ENCODE measurements around the gene HAPSTR1. TPM values are rescaled to one million over a fixed set of nuclear protein-coding genes. Genes with fewer than 3 reads are reported as not detected.

Gene HAPSTR1
- total and polyA plus RNA-seq, 2 of the 8 experiments (the other 6 are each of a cell fraction or from before 2014, with no cell fraction given) = 11.9 to 66.1 TPM

DNA sequence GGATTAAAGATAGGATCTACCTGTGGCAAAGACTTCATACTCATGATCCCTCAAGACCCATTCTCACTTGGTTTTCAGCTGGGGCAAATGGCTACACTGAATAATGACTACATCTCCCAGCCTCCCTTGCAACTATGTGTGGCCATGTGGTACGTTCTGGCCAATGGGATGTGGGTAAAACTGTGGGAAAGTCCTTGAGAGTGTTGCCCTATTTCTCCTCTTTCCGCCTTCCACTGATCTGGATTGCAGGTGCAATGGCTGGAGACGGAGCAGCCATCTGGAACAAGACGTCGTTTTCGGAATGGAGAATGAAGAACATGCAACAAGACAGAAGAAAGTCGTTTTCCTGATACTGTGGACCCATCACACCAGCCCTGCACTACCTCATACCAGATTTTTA lies 48.5 kb downstream of the HAPSTR1 start:
- CTCF ChIA-PET (ENCODE audit: partially characterized antibody) = interaction anchor here (0.6 to 4.3 kb wide), 10 partner anchors 12 to 651 kb away, joined by 3 to 39 read pairs (median 5); no protein-coding TSS in a partner anchor
- H3K23me2 ChIP-seq (ENCODE audit: low read depth, low read length) = peaks cover 2% of the 10 kb centered on the region; the same call in 1 of the 2 replicates
- peak; percentile 95 for FAIRE-seq
- TF ChIP-seq SP2 (IDR thresholded peaks at IDR 0.05; ENCODE audit: low read length) (no peak), PHF8 (conservative IDR thresholded peaks at IDR 0.05; ENCODE audit: low read depth, low read length) (no peak), ASH2L (IDR thresholded peaks at IDR 0.05; ENCODE audit: low read length) (no peak), TAF7 (optimal IDR thresholded peaks at IDR 0.05; ENCODE audit: borderline replicate concordance, low read depth, low read length) (no peak), GABPA (IDR thresholded peaks at IDR 0.05; ENCODE audit: borderline replicate concordance, insufficient read depth, low read length) (no peak), SIX5 (IDR thresholded peaks at IDR 0.05; ENCODE audit: low read depth, low read length) (peak; percentile 72), CHD1 (IDR thresholded peaks at IDR 0.05; ENCODE audit: low read depth, low read length) (no peak), CEBPB (IDR thresholded peaks at IDR 0.05; ENCODE audit: low read depth, low read length) (no peak), TAF1 (IDR thresholded peaks at IDR 0.05; ENCODE audit: low read depth, low read length) (no peak), CHD2 (IDR thresholded peaks at IDR 0.05; ENCODE audit: low read length) (no peak), HDAC2 (IDR thresholded peaks at IDR 0.05; ENCODE audit: borderline replicate concordance in 1 of 2, low read depth in 2 of 2, low read length in 2 of 2) (no peak), BRCA1 (IDR thresholded peaks at IDR 0.05; ENCODE audit: low read depth, low read length) (no peak), KDM4A (IDR thresholded peaks at IDR 0.05; ENCODE audit: low read depth, low read length, severe bottlenecking) (no peak), SIRT6 (IDR thresholded peaks at IDR 0.05; ENCODE audit: low read length) (no peak), SUZ12 (IDR thresholded peaks at IDR 0.05; ENCODE audit: low read length) (no peak)

More for the DNA sequence above, 48.5 kb downstream of the HAPSTR1 start:
- no peak overlapping the region for H3K9ac ChIP-seq (replicated peaks in 1 of 4; ENCODE audit: extremely low read depth in 1 of 4, low read depth in 3 of 4, low read length in 3 of 4)
- H3K4ac ChIP-seq (replicated peaks; ENCODE audit: insufficient read length, low read depth, low read length) = no peak overlapping the region
- POLR2A ChIA-PET (ENCODE audit: partially characterized antibody) = interaction anchor here (1.4 kb wide), 1 partner anchor 48 kb away, joined by 3 read pairs; no protein-coding TSS in a partner anchor
- no peak overlapping the region for H3K56ac ChIP-seq (replicated peaks; ENCODE audit: insufficient read length, low read depth, low read length)
- no peak overlapping the region for H3K14ac ChIP-seq (ENCODE audit: insufficient read length)
- DNase-seq (ENCODE audit: low read depth in 1 of 2, low spot score in 2 of 2) = no peak
- no peak overlapping the region for H2BK12ac ChIP-seq (ENCODE audit: low read depth, low read length)
- H4K20me1 ChIP-seq (replicated peaks in 1 of 2; ENCODE audit: control insufficient read depth in 1 of 2, insufficient read depth in 2 of 2, low read length in 2 of 2) = no peaks in the 10 kb centered on the region
- H3K79me2 ChIP-seq (ENCODE audit: control insufficient read depth in 1 of 2, insufficient read depth in 2 of 2, low read length in 2 of 2) = no peaks in the 10 kb centered on the region
- no peak overlapping the region for H3K18ac ChIP-seq (ENCODE audit: extremely low read depth, low read length)
- H3K27ac ChIP-seq (ENCODE audit: low read depth, low read length) = no peak overlapping the region
- H3K4me1 ChIP-seq (replicated peaks in 1 of 4; ENCODE audit: control insufficient read depth in 3 of 4, insufficient read depth in 4 of 4, low read length in 3 of 4) = peaks cover 0 to 2% (median 0%) of the 10 kb centered on the region in 4 experiments; a peak in 3 of 7 replicates
- H2BK5ac ChIP-seq (ENCODE audit: low read depth, low read length) = no peak overlapping the region
- 86% methylated on average over 7 of the region's 7 CpGs; no CpG with 5 or more reads in 1 of the 2 experiments for WGBS, 2 experiments (ENCODE audit: extremely low coverage in 1 of 2, insufficient coverage in 1 of 2, insufficient read length in 1 of 2, insufficient replicate concordance in 2 of 2, low coverage in 1 of 2, low lambda C conversion rate in 2 of 2, missing lambda C conversion rate in 1 of 2)
- H3K9me3 ChIP-seq (ENCODE audit: insufficient read depth in 2 of 2, low read depth in 1 of 2, low read length in 1 of 2) = no peaks in the 10 kb centered on the region
- no peak overlapping the region for H4K5ac ChIP-seq (ENCODE audit: insufficient read length, low read depth, low read length)
- H2BK120ac ChIP-seq (replicated peaks; ENCODE audit: low read depth, low read length) = no peak overlapping the region
- H3K23ac ChIP-seq (ENCODE audit: insufficient read length) = no peak overlapping the region
- no peaks in the 10 kb centered on the region for H3K36me3 ChIP-seq (ENCODE audit: control insufficient read depth in 2 of 4, insufficient read depth in 4 of 4, low read length in 3 of 4)
- no peak overlapping the region for H2BK20ac ChIP-seq (ENCODE audit: low read length)
- H3K4me2 ChIP-seq (ENCODE audit: insufficient read depth in 1 of 2, low read depth in 2 of 2, low read length in 2 of 2) = no peak overlapping the region
- no peak overlapping the region for H2AK5ac ChIP-seq (ENCODE audit: low read depth, low read length)
- peaks cover 2% of the 10 kb centered on the region; the same call in 1 of the 2 replicates for H3K79me1 ChIP-seq (ENCODE audit: low read depth, low read length)
- no peak overlapping the region for H2BK15ac ChIP-seq (ENCODE audit: low read length)
- no peak overlapping the region for H3K4me3 ChIP-seq (ENCODE audit: extremely low read depth in 1 of 4, insufficient read depth in 2 of 4, low read depth in 3 of 4, low read length in 4 of 4)
- no peak overlapping the region for H4K8ac ChIP-seq (ENCODE audit: extremely low read depth, insufficient read depth, low read length)
- H2AFZ ChIP-seq (ENCODE audit: low read length) = no peak overlapping the region
- no peaks in the 10 kb centered on the region for H3K27me3 ChIP-seq (replicated peaks in 1 of 4; ENCODE audit: control insufficient read depth in 3 of 4, extremely low read depth in 1 of 4, insufficient read depth in 3 of 4, low read length in 3 of 4)
- H4K91ac ChIP-seq (replicated peaks; ENCODE audit: insufficient read length, low read length) = no peak overlapping the region

All from H1 (cell line).